OCI-LY7 (cell line): ENCODE measurements around the gene CA5A.

Experiments used
- CTCF ChIP-seq: fragments of 200-600 bp; sonication (generic); conservative IDR thresholded peaks from 2 replicates; pipeline ENCODE4 v1.5.1; 2014; ENCODE audit warnings: mild to moderate bottlenecking, antibody characterized with exemption, low read length, moderate library complexity, mixed read lengths
- EZH2phosphoT487 ChIP-seq: fragments of 200-600 bp; sonication (generic); IDR thresholded peaks from 2 replicates; pipeline ENCODE4 v1.6.1; 2018; ENCODE audit warnings: low read depth, borderline replicate concordance, mild to moderate bottlenecking, mixed run types, antibody characterized with exemption, low read length, moderate library complexity, mixed read lengths

GRCh38 chr16:87854907-87855683 lies 81.2 kb downstream of the CA5A start:
- TF ChIP-seq CTCF (no peak), EZH2phosphoT487 (no peak)
